Measurements from ENCODE around the gene FARP2. TPM values are rescaled to one million over a fixed set of nuclear protein-coding genes. Genes with fewer than 3 reads are reported as not detected.

FARP2 gene
- total and polyA plus RNA-seq, 2 of the 13 experiments (the other 11 are each of a cell fraction or from before 2014, with no cell fraction given) = 28.0 to 45.4 TPM

DNA sequence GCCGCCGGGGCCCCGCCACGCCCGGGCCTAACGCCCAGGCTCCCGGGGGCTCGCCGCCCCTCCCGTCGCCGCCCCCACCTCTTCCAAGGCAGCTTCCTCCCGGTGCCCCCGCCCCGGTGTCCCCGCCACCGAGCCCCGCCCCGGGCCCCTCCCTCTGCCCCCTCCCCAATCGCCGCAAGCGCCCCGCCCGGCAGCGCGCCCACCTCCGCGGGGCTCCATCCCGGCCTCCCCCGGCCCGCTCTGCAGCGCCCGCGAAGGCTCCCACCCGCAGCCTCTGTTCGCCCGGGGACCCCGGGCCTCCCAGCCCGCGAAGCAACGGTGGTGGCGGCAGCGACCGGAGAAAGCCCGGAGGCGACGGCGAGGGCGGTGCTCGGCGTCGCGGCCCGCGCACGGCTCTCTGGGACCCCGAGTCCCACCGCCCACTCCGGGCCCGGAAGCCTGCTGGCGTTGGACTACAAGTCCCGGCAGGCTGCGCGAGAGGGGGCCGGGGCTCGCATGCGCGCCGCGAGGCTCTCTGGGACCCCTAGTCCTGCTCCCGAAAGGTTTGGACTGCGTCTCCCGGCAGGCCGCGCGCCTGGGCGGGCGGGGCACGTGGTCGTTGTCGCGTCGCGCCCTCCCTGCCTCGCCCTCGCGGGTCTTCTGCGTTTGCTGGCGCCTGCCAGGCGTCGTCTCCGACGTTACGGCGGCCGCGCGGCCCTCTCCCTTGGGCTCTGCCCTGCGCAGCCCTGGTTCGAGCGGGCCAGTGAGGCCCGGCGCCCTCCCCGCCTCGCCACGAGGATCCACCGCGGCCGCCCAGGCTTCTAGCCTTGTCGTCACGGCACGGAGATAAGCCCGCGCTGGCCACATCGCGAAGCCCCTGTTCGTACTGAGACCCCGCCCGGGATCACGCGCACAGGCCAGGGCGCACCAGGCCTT, 152.4 kb downstream of the FARP2 start, which contains the start of gene STK25 (continued):
- TF ChIP-seq, protein P1, sequence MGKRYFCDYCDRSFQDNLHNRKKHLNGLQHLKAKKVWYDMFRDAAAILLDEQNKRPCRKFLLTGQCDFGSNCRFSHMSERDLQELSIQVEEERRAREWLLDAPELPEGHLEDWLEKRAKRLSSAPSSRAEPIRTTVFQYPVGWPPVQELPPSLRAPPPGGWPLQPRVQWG (CRISPR knock-in tag; IDR thresholded peaks at IDR 0.05; ENCODE audit: borderline replicate concordance, low read depth) = no peak
- TF ChIP-seq, protein P2, sequence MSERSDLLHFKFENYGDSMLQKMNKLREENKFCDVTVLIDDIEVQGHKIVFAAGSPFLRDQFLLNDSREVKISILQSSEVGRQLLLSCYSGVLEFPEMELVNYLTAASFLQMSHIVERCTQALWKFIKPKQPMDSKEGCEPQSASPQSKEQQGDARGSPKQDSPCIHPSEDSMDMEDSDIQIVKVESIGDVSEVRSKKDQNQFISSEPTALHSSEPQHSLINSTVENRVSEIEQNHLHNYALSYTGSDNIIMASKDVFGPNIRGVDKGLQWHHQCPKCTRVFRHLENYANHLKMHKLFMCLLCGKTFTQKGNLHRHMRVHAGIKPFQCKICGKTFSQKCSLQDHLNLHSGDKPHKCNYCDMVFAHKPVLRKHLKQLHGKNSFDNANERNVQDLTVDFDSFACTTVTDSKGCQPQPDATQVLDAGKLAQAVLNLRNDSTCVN (CRISPR knock-in tag; IDR thresholded peaks at IDR 0.05; ENCODE audit: borderline replicate concordance) = peak; percentile 96
- TF ChIP-seq FIP1L1 (IDR thresholded peaks at IDR 0.05; ENCODE audit: borderline replicate concordance, insufficient read depth, low read depth, low read length) (no peak), ZNF703 (CRISPR knock-in tag; IDR thresholded peaks at IDR 0.05; ENCODE audit: borderline replicate concordance) (peak; percentile 95), ZNF781 (CRISPR knock-in tag; IDR thresholded peaks at IDR 0.05; ENCODE audit: borderline replicate concordance, not compliant biosample characterization) (peak; percentile 84), ZNF652 (CRISPR knock-in tag; IDR thresholded peaks at IDR 0.05; ENCODE audit: borderline replicate concordance, low read depth) (0 out of 2 replicates have a peak, but pooled peaks have one; percentile 33), FOSL2 (CRISPR knock-in tag; IDR thresholded peaks at IDR 0.05) (peak; percentile 65), ZNF543 (CRISPR knock-in tag; IDR thresholded peaks at IDR 0.05) (peak; percentile 98), ZNF556 (CRISPR knock-in tag; IDR thresholded peaks at IDR 0.05; ENCODE audit: borderline replicate concordance) (peak; percentile 99), SIN3A (IDR thresholded peaks at IDR 0.05; ENCODE audit: borderline replicate concordance, low read depth, low read length) (peak; percentile 64; the same call in 1 of the 2 replicates), SETDB1 (CRISPR knock-in tag; IDR thresholded peaks at IDR 0.05; ENCODE audit: borderline replicate concordance) (no peak), ZNF558 (CRISPR knock-in tag; IDR thresholded peaks at IDR 0.05; ENCODE audit: borderline replicate concordance) (peak; percentile 96; the same call in 1 of the 2 replicates)
- TF ChIP-seq, protein P3, sequence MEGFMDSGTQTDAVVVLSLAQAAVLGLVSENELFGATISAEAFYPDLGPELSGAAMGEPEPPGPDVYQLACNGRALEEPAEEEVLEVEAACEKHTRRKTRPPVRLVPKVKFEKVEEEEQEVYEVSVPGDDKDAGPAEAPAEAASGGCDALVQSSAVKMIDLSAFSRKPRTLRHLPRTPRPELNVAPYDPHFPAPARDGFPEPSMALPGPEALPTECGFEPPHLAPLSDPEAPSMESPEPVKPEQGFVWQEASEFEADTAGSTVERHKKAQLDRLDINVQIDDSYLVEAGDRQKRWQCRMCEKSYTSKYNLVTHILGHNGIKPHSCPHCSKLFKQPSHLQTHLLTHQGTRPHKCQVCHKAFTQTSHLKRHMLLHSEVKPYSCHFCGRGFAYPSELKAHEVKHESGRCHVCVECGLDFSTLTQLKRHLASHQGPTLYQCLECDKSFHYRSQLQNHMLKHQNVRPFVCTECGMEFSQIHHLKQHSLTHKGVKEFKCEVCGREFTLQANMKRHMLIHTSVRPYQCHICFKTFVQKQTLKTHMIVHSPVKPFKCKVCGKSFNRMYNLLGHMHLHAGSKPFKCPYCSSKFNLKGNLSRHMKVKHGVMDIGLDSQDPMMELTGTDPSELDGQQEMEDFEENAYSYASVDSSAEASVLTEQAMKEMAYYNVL (CRISPR knock-in tag; IDR thresholded peaks at IDR 0.05; ENCODE audit: borderline replicate concordance) = peak; percentile 96
- TF ChIP-seq, protein P4, sequence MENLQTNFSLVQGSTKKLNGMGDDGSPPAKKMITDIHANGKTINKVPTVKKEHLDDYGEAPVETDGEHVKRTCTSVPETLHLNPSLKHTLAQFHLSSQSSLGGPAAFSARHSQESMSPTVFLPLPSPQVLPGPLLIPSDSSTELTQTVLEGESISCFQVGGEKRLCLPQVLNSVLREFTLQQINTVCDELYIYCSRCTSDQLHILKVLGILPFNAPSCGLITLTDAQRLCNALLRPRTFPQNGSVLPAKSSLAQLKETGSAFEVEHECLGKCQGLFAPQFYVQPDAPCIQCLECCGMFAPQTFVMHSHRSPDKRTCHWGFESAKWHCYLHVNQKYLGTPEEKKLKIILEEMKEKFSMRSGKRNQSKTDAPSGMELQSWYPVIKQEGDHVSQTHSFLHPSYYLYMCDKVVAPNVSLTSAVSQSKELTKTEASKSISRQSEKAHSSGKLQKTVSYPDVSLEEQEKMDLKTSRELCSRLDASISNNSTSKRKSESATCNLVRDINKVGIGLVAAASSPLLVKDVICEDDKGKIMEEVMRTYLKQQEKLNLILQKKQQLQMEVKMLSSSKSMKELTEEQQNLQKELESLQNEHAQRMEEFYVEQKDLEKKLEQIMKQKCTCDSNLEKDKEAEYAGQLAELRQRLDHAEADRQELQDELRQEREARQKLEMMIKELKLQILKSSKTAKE (CRISPR knock-in tag; IDR thresholded peaks at IDR 0.05; ENCODE audit: borderline replicate concordance) = no peak; the same call in 1 of the 2 replicates
- TF ChIP-seq, protein P5, sequence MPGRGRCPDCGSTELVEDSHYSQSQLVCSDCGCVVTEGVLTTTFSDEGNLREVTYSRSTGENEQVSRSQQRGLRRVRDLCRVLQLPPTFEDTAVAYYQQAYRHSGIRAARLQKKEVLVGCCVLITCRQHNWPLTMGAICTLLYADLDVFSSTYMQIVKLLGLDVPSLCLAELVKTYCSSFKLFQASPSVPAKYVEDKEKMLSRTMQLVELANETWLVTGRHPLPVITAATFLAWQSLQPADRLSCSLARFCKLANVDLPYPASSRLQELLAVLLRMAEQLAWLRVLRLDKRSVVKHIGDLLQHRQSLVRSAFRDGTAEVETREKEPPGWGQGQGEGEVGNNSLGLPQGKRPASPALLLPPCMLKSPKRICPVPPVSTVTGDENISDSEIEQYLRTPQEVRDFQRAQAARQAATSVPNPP (CRISPR knock-in tag; IDR thresholded peaks at IDR 0.05) = peak; percentile 96

Data from HepG2 (cell line).